ENCODE data around the gene HSD3B1. TPM values are rescaled to one million over a fixed set of nuclear protein-coding genes. Genes with fewer than 3 reads are reported as not detected.

Gene HSD3B1
- under 1 TPM in 9 of 12 donors, not detected in 3; 0.19 to 0.93 (median 0.34) TPM for polyA plus RNA-seq (ENCODE audit: insufficient read length in 12 of 12)
- long read RNA-seq, donor 1, partial matches to known transcripts, result 0 of 1 reads
- long read RNA-seq, donor 1, other reads (novel, unspliced or antisense), result 0 of 1 reads
- long read RNA-seq, donor 2, result 0 reads
- long read RNA-seq, donor 3, result 0 reads
- long read RNA-seq, donor 4, result 0 reads
- long read RNA-seq, donor 5, result 0 reads
- long read RNA-seq, donor 6, result 0 reads
- long read RNA-seq, donor 7, result 0 reads
- long read RNA-seq, donor 8, result 0 reads
- long read RNA-seq, donor 9, result 0 reads
- long read RNA-seq, donor 10, result 0 reads
- long read RNA-seq, donor 11, partial matches to known transcripts, result 0 of 1 reads
- long read RNA-seq, donor 11, other reads (novel, unspliced or antisense), result 0 of 1 reads

GRCh38 chr1:119506941-119507340 is at the start of gene HSD3B1:
TSS of gene HSD3B1 (plus strand) at chr1:119507210. CDS start at chr1:119507477, 267 bp downstream.
- no peak for DNase-seq

- no peak for DNase-seq
Observed at GRCh38 chr1:119462964-119463363, 44.0 kb upstream of the HSD3B1 start.

DNA sequence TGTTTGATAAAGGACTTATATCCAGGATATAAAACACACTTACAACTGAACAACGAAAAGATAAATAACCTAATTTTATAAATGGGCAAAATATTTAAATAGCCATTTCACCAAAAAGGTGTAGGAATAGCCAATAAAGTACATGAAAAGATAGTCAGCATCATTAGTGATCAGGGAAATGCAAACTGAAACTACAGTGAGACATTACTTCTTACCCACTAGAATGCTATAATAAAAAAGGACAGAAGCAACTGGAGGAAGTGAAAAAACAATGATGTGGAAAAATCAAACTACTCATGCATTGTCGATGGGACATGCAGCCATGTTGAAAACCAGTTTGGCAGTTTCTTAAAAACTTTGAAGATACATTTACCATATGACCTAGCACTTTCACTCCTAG is 43.4 kb upstream of the HSD3B1 start:
- DNase-seq, result no peak

DNA sequence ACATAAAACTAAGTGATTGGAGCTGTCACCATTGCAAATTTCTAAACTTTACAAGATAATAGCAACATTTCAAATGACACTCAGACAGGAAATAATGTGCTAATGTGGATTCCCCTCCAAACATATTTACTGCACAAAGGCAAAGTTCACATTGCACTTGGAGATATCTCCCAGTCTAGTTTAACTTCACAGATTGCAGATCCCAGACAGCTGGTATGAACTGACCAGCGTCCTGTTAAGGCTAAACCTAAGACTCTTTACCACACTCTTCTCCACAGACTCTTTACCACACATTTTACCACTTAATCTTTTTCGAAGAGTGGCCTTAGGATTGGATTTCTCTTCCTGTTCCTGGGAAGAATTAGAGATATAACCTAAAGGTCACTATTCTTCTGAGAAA is 40.6 kb upstream of the HSD3B1 start:
- no peak for DNase-seq

DNA sequence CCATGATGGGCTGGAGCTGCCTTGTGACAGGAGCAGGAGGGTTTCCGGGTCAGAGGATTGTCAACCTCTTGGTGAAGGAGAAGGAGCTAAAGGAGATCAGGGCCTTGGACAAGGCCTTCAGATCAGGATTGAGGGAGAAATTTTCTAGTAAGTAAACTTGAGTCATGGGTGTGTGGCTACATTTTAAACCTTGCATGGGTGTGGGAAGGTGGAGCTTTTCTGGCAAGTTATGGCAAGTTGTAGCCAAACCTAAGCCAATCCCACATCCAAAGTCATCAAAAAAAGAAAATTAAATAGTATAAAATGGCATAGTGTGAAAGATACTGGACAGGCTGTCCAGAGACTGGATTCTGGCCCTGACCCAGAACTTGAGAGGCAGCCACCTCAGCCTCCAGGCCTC is 39.8 kb upstream of the HSD3B1 start:
- no peak for DNase-seq

DNA sequence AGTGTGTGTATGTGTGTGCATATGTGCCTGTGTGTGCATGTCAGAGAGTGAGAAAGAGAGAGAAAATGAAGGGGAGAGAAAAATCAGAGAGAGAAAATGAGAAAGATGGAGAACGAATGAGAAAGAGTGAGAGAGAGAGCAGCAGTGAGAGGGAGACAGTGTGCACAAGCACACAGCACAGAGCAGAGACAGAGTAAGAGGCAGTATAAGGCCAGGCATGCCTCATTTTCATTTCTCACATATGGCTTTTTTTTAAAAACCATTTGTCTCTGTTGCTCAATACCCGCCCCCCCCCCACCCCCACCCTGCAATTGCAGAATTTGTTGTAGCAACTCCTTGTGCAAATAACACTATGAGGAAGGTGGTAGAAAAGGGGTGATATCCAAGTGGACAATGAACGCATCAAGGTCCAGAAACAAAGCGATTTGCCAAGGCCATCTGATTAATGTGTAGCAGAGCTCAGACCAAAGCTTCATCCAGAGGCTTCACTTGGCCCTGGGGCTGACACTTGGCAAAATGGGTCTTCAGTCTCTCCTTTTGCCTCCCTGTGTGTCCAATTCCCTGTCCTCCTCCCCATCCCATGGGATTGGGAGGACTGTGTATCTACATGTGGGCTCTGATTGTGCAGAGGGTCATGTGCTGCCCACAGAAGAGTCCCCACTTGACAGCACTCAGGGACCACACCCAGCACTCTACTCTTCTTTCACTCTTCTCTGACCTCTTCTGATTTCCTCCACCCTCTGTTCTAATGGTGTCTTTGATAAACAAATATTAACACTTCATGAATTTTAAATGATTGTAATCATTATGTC is 38.9 kb upstream of the HSD3B1 start:
- no peak for DNase-seq

DNA sequence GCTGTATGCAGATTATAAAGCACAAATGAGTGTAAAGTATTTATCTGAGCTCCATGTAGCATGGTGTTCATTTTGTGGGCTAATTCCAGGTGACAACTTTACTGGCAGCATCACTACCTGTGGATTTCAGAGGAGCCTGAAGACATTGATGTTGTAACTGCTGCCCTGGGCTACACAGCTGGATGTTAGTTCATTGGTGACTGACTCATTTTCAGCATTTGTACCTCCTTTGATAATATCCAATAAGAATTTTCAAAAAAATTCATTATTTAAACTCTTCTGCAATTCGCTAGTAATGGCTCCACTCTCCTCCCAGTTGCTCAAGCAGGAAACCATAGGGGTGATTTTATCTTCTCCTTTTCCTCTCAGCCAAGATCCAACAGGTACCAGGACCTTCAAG is 37.3 kb upstream of the HSD3B1 start:
- DNase-seq, result no peak

DNA sequence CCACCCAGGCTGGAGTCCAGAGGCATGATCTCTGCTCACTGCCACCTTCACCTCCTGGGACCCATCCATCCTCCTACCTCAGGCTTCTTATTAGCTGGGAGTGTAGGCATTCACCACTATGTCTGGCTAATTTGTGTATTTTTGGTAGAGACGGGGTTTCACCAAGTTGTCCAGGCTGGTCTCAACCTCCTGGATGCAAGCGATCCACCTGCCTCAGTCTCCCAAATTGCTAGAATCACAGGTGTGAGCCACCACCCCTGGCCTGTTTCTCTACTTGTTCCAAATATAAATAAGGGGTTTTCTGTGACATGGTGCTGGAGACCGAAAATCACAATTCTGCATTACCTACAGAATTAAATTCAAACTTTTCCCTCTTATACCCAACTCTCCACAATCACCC is 36.6 kb upstream of the HSD3B1 start:
- DNase-seq, result no peak

- no peak for DNase-seq
Observed at GRCh38 chr1:119470958-119471357, 36.1 kb upstream of the HSD3B1 start.

DNA sequence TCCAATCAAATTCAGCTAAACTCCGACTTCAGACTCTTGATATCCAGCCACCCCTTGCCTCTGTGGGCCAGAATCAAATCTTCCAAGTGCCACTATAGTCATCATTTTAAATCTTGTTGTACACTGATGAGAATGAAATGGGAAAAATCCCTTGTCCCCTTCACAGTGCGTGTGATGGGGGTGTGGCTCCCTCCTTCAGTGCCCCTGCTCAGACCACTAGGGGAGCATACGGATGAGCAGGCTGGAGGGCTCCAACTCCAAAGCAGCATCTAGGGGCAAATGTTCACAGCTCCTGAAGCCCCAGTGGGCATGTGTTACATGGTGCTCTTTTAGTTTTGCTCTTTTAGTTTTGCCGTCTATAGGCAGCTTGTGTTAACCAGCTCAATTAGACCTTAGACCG is 35.4 kb upstream of the HSD3B1 start:
- no peak for DNase-seq

- DNase-seq, result no peak
Observed at GRCh38 chr1:119472080-119472818, 34.8 kb upstream of the HSD3B1 start.

DNA sequence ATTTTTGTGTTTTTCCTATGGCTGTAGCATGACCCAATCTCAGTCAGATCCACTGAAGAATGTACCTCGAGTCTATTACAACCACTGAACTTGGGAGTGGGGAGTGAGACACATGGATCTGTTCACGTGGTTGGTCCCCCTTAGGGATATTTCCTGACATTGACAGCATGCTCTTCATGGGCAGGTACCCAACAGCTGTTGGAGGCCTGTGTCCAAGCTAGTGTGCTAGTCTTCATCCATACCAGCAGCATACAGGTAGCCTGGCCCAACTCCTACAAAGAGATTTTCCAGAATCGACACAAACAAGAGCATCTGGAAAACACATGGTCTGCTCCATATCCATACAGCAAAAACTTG is 34.2 kb upstream of the HSD3B1 start:
- DNase-seq, result no peak

- peak; percentile 7 for DNase-seq
Observed at GRCh38 chr1:119475866-119476439, 31.1 kb upstream of the HSD3B1 start.

DNA sequence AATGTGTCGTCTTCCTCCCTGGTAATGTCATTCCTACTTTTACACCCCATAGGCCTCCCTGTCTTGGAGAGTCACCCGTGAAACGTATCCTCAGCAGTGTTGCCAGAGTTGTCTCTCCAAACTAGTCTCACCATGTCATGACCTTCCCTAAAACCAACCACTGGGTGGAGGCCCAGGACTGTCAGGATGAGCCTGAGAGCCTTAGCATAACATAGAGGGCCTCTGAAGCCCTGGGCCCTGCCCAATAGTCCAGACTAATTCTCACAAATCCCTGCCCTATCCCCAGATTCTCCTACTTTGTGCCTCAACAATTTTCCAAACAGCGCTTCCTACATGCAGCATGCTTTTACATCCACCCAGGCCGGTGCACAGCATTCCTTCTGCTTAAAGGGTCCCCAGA is 29.3 kb upstream of the HSD3B1 start:
- DNase-seq, result no peak

DNA sequence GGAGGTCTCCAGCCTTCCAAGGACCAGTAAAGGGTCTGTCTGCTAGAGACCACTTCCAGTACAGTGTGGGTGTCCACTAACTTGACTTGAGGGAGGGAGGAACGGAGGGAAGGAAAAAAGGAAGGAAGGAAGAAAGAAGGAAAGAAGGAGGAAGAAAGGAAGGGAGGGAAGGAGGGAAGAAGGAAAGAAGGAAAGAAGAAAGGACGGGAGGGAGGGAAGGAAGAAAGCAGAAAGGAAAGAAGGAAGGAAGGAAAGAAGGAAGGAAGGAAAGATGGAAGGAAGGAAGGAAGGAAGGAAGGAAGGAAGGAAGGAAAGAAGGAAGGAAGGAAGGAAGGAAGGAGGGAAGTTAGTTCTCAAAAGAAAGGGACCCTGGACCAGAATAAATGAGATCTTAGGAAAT is 26.8 kb upstream of the HSD3B1 start:
- DNase-seq, result no peak

GRCh38 chr1:119481951-119482350 is 25.1 kb upstream of the HSD3B1 start:
- no peak for DNase-seq

DNA sequence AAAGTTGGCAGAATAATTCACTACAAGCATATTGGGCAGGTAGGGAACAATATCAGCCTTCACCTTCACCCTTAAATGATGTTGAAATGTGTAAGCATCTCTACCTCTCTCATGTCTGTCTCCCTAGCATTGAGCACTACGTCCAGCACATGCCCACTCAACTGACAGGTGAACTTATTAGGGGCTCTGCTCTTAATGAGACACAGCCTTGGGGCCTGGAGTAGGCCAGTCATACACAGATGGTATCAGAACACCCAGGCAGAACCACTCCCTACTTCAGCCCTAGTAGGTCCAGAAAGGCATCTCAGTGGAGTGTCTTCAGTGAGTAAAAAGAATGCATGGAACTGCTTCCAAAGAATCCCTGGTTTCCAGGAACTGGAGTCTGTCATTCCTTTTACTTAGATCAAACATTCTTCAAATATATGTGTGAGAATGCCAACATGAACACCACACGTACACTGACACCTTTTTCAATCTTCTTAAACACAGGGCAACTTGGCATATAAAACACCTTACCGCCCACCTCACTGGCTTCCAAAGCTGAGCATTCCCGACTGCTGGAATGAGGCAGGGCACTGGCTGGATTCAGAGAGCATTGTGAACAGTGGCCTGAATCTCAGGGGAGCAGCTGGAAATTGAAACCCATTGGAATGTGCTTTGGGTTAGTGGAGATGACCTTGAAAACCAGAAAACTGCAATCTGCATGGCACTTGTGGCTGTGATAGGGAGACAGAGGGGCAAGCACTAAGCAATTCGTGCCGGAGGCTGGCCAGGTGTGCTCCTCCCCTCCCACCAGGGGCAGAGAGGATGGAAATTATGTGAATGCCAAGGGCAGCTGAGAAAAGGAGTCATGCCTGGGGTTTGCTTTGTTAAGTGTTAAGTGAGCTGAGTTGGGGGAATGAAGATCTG is 24.2 kb upstream of the HSD3B1 start:
- no peak for DNase-seq

DNA sequence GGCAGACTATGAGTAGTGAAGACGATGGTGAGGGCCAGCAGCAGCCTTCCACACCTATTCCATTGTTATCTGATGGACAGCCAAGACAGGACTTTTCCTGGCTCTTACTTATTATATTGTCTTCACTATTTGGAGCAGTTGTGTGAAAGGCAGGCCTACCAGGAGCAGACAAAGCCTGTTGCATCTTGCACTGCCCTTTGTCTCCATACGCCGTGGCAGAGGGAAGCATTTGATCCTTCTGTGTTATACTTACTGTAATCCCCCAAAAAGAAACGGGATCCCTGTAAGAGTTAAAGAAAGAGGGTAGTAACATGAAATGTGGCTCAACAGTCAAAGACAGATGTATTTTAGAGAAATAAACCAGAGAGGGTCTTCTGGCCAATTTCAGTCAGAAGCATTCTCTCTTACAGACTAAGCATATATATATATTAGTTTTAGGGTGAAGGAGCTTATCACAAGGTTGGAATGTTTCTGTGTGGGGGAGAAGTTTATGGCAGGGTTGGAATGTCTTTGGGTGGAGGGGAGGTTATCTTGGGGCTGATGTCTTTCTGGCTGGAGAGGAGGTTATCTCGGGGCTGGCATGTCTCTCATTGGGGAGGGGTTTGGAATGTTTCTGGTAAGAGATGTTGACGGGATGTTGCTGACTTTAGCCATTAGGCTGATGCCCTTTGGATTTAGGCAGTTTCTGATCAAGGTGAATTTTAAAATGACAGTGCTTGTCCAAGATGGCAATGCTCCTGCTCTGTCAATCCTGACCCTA is 23.4 kb upstream of the HSD3B1 start:
- DNase-seq, result no peak

DNA sequence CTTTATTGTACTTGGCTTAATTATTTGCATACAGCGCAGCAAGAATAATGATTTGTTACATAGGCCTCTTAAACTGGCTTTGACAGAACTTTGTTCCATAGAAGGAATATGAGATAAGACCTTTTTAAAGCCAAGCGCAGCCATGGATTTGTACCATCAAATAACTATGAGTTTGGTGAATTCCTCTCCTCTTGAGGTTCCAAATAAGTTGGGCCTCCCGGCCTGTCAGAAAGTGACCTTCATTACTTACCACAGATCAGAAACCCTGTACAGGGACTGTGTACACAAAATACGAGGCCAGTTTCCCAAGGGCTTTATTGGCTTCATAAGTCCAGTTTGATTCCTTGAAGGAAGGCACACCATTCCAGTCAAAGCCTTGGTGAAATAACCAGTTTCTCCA is 21.8 kb upstream of the HSD3B1 start:
- no peak for DNase-seq

DNA sequence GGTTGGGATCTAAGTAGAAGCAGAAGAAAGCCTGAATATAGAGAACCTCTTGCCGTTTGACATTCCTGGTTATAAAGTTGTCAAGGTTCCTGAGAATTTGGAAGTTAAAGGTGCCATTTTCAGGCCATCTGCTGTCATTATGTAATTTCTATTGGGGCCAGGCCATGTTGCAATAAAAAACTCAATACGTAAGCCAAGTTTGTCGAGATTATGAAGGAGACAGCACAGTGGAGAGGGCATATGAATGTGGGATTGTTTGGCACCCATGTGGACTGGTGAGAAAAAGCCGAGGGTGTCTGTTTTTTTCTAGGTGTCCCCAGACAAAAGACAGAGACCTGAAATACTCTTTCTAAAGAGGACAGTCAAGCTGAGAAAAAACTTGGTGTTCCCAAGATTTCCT is 18.8 kb upstream of the HSD3B1 start:
- DNase-seq, result no peak

Measured in muscle of arm (tissue), 14 donors.